GM06990 (cell line): ENCODE measurements around the gene FAHD1.

Source experiments
- DNase-seq: peaks from one replicate; pipeline ENCODE4 v3.0.0-alpha.2; 2011; ENCODE audit not compliant: insufficient read length; ENCODE audit errors: extremely low read depth
- H3K27me3 ChIP-seq: replicated peaks from 2 replicates; pipeline ENCODE4 v1.6.0; 2011; ENCODE audit warnings: low read length; ENCODE audit not compliant: control insufficient read depth, insufficient read depth
- H3K36me3 ChIP-seq: 2 replicates; pipeline ENCODE4 v1.5.1; 2011; ENCODE audit warnings: low read length; ENCODE audit not compliant: control insufficient read depth, insufficient read depth
- H3K4me3 ChIP-seq: replicated peaks from 2 replicates; pipeline ENCODE4 v1.5.1; 2011; ENCODE audit warnings: low read depth, mild to moderate bottlenecking, control low read depth, low read length
- TF ChIP-seq, protein P1 (sequence below): IDR thresholded peaks from 2 replicates; pipeline ENCODE4 v1.5.1; 2011; ENCODE audit warnings: low read length, control low read depth, mild to moderate bottlenecking, inconsistent platforms; ENCODE audit not compliant: insufficient read depth, poor library complexity, severe bottlenecking

The FAHD1 gene

DNA sequence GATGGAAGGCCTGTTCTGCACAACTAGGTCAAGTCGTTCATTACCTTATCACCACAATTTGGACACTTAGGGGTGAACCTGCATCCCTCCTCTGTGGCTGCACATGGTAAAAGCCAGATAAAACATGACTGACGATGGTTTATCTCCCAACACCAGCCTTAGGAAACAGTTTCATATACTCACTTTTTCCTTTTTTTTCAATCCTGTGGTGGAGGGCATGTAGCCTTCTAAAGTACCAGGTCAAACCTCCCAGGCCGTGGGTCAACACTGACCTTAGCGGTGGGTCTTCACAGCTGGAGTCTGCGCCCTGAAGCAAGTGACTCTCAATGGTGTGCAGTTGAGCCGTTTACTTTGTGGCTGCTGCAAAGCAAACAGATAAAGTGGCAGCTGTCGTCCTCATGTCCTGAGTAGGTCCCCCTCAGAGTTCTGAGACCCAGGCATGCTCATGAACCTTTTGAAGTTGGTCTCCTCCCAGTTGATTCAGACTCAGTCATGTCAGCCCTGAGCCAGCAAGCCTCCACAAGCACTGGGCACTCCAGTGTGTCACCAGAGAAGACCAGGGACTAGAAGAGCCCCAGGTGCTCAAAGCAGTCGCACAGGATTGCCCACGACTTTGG lies 5.9 kb downstream of the FAHD1 start:
- TF ChIP-seq, protein P1, sequence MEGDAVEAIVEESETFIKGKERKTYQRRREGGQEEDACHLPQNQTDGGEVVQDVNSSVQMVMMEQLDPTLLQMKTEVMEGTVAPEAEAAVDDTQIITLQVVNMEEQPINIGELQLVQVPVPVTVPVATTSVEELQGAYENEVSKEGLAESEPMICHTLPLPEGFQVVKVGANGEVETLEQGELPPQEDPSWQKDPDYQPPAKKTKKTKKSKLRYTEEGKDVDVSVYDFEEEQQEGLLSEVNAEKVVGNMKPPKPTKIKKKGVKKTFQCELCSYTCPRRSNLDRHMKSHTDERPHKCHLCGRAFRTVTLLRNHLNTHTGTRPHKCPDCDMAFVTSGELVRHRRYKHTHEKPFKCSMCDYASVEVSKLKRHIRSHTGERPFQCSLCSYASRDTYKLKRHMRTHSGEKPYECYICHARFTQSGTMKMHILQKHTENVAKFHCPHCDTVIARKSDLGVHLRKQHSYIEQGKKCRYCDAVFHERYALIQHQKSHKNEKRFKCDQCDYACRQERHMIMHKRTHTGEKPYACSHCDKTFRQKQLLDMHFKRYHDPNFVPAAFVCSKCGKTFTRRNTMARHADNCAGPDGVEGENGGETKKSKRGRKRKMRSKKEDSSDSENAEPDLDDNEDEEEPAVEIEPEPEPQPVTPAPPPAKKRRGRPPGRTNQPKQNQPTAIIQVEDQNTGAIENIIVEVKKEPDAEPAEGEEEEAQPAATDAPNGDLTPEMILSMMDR, result no peak
- Histone ChIP-seq H3K27me3 (no peaks in the 10 kb centered on the region), H3K4me3 (no peak overlapping the region), H3K36me3 (no peaks in the 10 kb centered on the region; the same call in 1 of the 2 replicates)
- no peak for DNase-seq

DNA sequence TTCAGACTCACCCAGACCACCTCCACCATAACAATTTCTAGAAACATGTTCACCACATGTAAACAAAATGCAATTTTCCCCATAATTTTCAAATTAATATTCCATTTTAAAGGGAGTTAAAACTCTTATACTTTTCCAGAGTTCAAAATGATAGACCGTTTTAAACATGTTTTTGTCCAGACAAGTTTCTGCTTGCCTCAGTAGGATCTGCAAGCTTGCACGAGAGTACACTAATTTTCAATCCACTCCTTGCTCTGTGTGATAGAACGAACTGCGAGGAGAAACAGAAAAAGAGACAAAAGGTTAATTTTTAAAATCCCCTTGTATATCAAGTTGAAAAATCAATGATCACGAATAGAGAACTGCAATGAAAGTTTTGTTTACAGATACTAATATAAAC lies 7.1 kb downstream of the FAHD1 start:
- no peak for DNase-seq
- TF ChIP-seq, protein P1, result no peak
- Histone ChIP-seq H3K4me3 (no peak overlapping the region), H3K36me3 (no peaks in the 10 kb centered on the region; the same call in 1 of the 2 replicates), H3K27me3 (no peaks in the 10 kb centered on the region)

DNA sequence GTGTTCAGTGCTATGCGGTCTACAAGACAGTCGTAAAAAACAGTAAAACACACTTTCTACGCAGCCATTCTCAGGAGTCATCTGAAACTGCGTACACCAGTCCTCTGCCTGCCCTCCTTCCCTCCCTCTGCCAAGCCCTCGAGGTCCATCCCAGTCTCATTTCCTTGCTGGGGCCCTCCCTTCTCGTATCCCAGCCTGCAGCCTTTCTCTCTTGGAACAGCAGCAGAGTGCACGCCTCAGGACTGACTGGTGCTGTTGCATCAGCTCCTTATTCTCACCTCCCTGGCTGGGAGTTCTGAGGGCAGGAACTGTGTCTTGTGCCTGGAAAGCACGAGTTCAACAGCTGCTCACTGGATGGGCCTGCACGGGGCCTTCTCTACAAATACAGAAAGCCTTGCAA lies 12.5 kb downstream of the FAHD1 start:
- Histone ChIP-seq H3K36me3 (no peaks in the 10 kb centered on the region), H3K4me3 (no peak overlapping the region), H3K27me3 (no peaks in the 10 kb centered on the region)
- DNase-seq, result no peak
- TF ChIP-seq, protein P1, result no peak

DNA sequence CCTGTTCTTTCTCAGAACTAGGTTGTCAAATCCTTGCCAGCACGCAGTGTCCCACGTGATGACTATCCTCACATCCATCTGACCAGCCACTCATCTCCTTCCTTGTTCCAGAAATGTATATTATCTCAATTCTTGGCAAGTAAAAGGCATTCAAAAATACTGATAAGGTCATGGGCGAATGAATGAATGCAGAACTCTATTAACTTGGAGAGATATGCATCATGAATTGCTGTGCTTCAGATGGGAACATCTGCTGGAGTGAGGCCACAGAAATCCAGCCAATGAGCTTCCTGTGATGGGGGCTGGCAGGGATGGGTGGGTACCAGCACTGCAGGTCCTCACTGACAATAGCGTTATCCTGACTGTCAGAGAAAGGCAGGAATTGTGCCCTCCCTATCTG lies 19.0 kb downstream of the FAHD1 start:
- DNase-seq, result no peak
- Histone ChIP-seq H3K36me3 (no peaks in the 10 kb centered on the region), H3K27me3 (no peaks in the 10 kb centered on the region; the same call in 1 of the 2 replicates), H3K4me3 (no peak overlapping the region)
- TF ChIP-seq, protein P1, result no peak

DNA sequence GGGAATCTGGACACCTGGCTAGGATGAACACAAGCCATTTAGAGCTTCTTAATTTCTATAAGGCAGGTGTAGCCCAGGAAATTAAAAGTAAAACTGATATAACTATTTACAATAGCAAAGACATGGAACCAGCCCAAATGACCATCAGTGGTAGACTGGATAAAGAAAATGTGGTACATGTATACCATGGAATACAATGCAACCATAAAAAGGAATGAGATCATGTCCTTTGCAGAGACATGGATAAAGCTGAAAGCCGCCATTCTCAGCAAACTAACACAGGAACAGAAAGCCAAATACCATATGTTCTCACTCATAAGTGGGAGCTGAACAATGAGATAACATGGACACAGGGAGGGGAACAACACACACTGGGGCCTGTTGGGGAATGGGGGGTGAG lies 19.4 kb downstream of the FAHD1 start:
- DNase-seq, result no peak
- no peaks in the 10 kb centered on the region; the same call in 1 of the 2 replicates for H3K27me3 ChIP-seq
- TF ChIP-seq, protein P1, result no peak
- H3K4me3 ChIP-seq, result no peak overlapping the region
- no peaks in the 10 kb centered on the region for H3K36me3 ChIP-seq

DNA sequence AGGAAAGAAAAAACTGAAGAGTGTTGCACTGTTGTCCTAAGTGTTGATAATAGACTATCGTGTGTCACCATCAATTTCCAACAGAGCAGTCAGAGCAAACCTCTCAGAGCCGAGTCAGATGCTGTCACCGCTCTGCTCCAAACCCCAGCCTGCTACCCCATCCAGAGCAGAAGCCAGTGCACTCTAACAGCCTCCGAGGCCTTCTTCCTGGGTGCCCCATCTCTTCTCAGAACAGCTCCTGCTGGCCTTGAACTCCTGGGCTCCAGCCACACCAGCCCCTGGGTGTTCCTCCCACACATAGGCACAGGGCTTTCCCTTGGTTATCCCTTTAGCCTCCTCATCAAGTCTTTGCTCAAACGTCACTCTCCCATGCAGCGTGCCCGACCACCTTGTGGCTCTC lies 24.0 kb downstream of the FAHD1 start:
- TF ChIP-seq, protein P1, result no peak
- Histone ChIP-seq H3K27me3 (no peaks in the 10 kb centered on the region; the same call in 1 of the 2 replicates), H3K4me3 (no peak overlapping the region), H3K36me3 (no peaks in the 10 kb centered on the region)
- no peak for DNase-seq
